ENCODE results near the gene ENO3. TPM values are rescaled to one million over a fixed set of nuclear protein-coding genes. Genes with fewer than 3 reads are reported as not detected.

Gene ENO3
- total RNA-seq, 1 donor = 2.6 TPM

GRCh38 chr17:4998027-4998731, 47.3 kb downstream of the ENO3 start:
- DNase-seq (ENCODE audit: low read depth) = peak; percentile 39
- TF ChIP-seq, protein P1, sequence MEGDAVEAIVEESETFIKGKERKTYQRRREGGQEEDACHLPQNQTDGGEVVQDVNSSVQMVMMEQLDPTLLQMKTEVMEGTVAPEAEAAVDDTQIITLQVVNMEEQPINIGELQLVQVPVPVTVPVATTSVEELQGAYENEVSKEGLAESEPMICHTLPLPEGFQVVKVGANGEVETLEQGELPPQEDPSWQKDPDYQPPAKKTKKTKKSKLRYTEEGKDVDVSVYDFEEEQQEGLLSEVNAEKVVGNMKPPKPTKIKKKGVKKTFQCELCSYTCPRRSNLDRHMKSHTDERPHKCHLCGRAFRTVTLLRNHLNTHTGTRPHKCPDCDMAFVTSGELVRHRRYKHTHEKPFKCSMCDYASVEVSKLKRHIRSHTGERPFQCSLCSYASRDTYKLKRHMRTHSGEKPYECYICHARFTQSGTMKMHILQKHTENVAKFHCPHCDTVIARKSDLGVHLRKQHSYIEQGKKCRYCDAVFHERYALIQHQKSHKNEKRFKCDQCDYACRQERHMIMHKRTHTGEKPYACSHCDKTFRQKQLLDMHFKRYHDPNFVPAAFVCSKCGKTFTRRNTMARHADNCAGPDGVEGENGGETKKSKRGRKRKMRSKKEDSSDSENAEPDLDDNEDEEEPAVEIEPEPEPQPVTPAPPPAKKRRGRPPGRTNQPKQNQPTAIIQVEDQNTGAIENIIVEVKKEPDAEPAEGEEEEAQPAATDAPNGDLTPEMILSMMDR (IDR thresholded peaks at IDR 0.05; ENCODE audit: insufficient read depth, low read depth, low read length) = no peak
- H3K4me3 ChIP-seq (ENCODE audit: low read depth, low read length) = peak overlapping the region; percentile 84

GRCh38 chr17:4998732-4999429, 48.0 kb downstream of the ENO3 start:
- H3K4me3 ChIP-seq (ENCODE audit: low read depth, low read length) = peak overlapping the region; percentile 84
- TF ChIP-seq, protein P1 (IDR thresholded peaks at IDR 0.05; ENCODE audit: insufficient read depth, low read depth, low read length) = no peak
- no peak for DNase-seq (ENCODE audit: low read depth)

GRCh38 chr17:4999430-5000093, 48.6 kb downstream of the ENO3 start:
- DNase-seq (ENCODE audit: low read depth) = no peak
- H3K4me3 ChIP-seq (ENCODE audit: low read depth, low read length) = peak overlapping the region; percentile 84
- TF ChIP-seq, protein P1 (IDR thresholded peaks at IDR 0.05; ENCODE audit: insufficient read depth, low read depth, low read length) = no peak

- peak; percentile 40 for DNase-seq (ENCODE audit: low read depth)
- TF ChIP-seq, protein P1 (IDR thresholded peaks at IDR 0.05; ENCODE audit: insufficient read depth, low read depth, low read length) = no peak
- H3K4me3 ChIP-seq (ENCODE audit: low read depth, low read length) = no peak overlapping the region
Observed at GRCh38 chr17:5000237-5000639, 49.3 kb downstream of the ENO3 start.

DNA sequence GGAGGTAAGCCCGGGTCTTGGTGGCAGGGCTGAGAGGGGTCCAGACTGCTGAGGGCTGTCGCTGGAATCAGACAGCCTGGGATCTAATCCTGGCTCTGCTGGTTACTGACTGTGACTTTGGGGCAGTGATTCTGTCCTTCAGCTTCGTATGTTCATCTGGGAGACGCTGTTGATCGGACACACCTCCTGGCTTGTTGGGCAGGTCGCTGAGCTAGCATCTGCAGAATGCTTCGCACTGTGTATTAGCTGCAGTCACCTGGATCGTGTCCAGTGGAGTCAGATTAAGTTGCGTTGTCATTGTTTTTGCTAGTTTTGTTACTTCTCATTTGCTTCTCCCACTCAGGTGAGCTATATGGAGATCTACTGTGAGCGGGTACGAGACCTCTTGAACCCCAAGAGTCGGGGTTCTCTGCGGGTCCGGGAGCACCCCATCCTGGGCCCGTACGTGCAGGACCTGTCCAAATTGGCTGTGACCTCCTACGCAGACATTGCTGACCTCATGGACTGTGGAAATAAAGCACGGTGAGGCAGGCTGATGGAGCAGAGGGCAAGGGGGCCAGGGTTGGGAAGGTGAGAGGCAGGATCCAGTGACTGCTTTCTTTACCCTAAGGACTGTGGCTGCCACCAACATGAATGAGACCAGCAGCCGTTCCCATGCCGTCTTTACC, 51.3 kb downstream of the ENO3 start:
- TF ChIP-seq, protein P1 (IDR thresholded peaks at IDR 0.05; ENCODE audit: insufficient read depth, low read depth, low read length) = no peak
- DNase-seq (ENCODE audit: low read depth) = no peak
- H3K4me3 ChIP-seq (ENCODE audit: low read depth, low read length) = no peak overlapping the region

DNA sequence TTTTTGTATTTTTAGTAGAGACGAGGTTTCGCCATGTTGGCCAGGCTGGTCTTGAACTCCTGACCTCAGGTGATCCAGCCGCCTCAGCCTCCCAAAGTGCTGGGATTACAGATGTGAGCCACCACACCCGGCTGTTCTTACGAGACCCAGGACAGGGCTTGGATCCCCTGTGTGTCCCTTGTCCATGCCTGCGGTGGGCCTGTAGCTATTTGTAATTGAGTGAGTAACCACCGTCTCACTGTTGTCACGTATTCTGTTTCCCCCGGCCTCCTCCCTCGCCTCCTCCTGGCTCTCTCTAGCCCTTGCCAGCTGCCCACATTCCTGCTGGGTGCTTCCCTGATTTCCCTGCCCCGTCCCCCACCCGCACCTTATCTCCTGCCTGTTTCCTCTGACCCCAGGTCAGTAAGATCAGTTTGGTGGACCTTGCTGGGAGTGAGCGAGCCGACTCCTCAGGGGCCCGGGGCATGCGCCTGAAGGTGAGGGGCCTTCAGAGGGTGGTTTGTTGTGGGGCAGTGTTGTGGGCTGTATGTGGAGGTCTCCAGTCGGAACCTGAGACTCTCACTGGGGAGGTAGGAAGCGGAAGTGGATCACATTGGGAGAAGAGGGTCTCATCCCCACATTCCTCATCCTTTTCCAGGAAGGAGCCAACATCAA, 52.4 kb downstream of the ENO3 start:
- TF ChIP-seq, protein P1 (IDR thresholded peaks at IDR 0.05; ENCODE audit: insufficient read depth, low read depth, low read length) = no peak
- DNase-seq (ENCODE audit: low read depth) = no peak
- H3K4me3 ChIP-seq (ENCODE audit: low read depth, low read length) = no peak overlapping the region

All from fibroblast of villous mesenchyme (primary cell).